Muscle layer of duodenum (tissue), 2 donors: ENCODE data around the gene HOTAIR.

Experiments
- H3K27ac ChIP-seq: one replicate; pipeline ENCODE4 v1.7.0; 2013; ENCODE audit warnings: mild to moderate bottlenecking, low read length
- H3K27me3 ChIP-seq: one replicate; pipeline ENCODE4 v1.7.0; 2013; ENCODE audit warnings: low read depth, mild to moderate bottlenecking, control low read depth, low read length
- H3K36me3 ChIP-seq, 2 donors: one replicate each; pipeline ENCODE4 v1.7.0; 2013; ENCODE audit warnings: low read length in 2 of 2, control low read depth in 1 of 2, mild to moderate bottlenecking in 1 of 2; ENCODE audit not compliant: insufficient read depth in 2 of 2, control insufficient read depth in 1 of 2
- H3K4me1 ChIP-seq, 2 donors: one replicate each; pipeline ENCODE4 v1.7.0; 2013; ENCODE audit warnings: low read length in 2 of 2, mild to moderate bottlenecking in 2 of 2, control low read depth in 1 of 2, moderate library complexity in 1 of 2; ENCODE audit not compliant: insufficient read depth in 2 of 2, control insufficient read depth in 1 of 2
- H3K4me3 ChIP-seq, 2 donors: one replicate each; pipeline ENCODE4 v1.7.0; 2013; ENCODE audit warnings: low read length in 2 of 2, low read depth in 1 of 2, mild to moderate bottlenecking in 1 of 2
- H3K9me3 ChIP-seq, 2 donors: one replicate each; pipeline ENCODE4 v1.7.0; 2013; ENCODE audit warnings: low read length in 2 of 2, control low read depth in 1 of 2, mild to moderate bottlenecking in 1 of 2; ENCODE audit not compliant: control insufficient read depth in 1 of 2
- donor health status: healthy.

HOTAIR gene

DNA sequence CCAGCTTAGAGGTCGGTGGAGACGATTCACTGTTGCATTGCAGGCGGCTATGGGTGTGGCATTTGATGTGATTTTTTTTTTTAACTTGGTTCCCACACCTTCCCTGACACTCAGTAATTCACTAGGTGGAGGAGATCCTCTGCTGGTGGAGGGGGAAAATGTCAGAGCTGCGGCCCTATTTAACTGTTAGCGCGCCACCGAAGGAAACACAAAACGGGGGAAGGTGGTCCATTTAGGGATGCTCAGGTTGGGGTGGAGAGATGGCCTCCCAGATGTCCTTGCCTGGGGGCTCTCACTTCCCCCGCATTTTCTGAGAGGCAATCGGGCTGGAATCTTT is 24.3 kb downstream of the HOTAIR start:
- peaks cover 0 to 5% of the 10 kb centered on the region in 2 donors for H3K9me3 ChIP-seq
- H3K27me3 ChIP-seq, result peaks cover 90% of the 10 kb centered on the region
- H3K4me1 ChIP-seq, result peaks cover 0 to 21% of the 10 kb centered on the region in 2 donors
- H3K27ac ChIP-seq, result no peak overlapping the region
- H3K4me3 ChIP-seq, result no peak overlapping the region
- no peaks in the 10 kb centered on the region for H3K36me3 ChIP-seq

DNA sequence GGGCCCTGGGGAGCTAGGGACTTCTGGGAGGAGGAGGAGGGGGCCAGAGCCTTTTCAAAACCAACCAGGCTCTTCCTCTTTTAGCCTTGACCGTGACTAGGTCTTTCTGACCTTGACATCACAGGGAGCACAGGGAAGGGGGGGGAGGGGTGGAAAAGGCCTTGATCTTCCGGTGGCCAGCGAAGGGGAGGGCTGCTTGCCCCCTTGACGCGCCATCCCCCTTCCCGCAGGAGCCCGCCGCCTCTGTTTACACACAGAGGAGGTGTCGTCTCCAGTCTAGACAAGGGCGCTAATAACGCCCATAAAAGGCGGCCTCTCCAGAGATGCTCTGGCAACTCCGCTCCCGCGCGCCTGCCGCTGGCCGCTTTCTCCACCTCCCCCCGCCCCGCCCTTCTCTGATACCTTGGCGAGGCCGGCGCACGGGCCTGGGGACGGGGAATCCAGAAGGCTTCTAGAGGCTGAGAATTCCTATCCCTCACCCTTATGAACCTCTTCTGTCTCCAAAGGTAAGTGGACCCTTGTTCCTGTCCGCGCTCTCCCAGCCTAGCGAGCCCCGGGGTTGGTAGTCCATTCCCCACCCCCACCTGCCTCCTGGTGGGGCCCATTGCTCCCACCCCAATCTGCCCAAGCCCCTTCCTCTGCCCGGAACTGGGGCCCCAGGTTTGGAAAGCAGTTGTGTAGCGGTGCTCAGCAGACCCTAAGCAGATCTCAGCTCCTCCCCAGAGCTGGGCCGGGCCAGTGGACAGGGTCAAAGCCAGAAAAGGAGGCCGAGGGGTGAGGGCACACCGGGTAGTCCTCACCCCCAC is 24.9 kb downstream of the HOTAIR start:
- Histone ChIP-seq H3K4me3 (no peak overlapping the region), H3K4me1 (peaks cover 0 to 22% of the 10 kb centered on the region in 2 donors), H3K9me3 (peaks cover 0 to 5% of the 10 kb centered on the region in 2 donors), H3K27me3 (peaks cover 91% of the 10 kb centered on the region), H3K36me3 (no peaks in the 10 kb centered on the region), H3K27ac (no peak overlapping the region)

DNA sequence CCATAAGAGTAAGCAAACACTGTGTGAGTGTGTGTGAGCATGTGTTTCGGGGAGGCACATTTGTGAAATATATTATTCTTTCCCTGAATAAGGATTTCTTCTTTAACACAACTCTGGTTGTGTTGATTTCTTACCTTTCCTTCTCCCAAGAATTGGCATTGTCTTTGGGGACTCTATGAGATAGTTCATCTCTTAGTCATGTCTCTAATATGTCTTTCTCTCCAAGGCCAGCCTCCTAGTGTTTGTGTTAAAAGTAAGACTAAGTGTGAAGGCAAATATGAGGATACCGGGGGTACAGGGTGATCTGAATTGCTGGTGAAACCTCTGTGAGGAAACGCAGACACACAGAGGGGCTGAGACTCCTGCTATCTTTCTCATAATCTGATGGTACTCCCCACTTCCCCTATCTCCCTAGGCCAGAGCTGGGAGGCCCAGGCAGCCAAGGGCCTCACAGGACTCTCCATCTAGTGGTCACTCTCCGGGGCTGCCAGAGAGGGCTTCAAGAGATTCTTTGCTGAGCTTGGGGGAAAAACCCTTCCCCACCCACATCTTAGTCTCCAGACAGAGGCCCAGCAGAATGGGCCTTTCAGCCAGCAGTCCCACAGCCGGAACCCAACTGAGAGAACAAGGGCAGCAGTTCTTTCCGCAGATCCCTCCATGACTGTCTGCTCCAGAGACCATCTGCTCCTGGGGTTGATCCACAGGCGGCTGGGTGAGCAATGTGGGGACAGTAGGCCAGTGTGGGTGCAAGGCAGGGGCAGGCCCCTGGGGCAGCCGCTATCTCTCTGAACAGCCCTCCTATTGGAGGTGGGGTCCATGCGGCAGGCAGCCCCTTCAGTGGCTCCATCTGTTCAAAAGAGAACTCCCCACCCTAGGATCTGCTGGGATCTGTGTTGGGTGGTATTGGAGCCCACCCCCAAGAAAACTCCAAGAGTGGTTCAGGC is 25.8 kb downstream of the HOTAIR start:
- H3K4me1 ChIP-seq, result peaks cover 0 to 18% of the 10 kb centered on the region in 2 donors
- H3K36me3 ChIP-seq, result no peaks in the 10 kb centered on the region
- peaks cover 91% of the 10 kb centered on the region for H3K27me3 ChIP-seq
- H3K4me3 ChIP-seq, result no peak overlapping the region
- no peak overlapping the region for H3K27ac ChIP-seq
- H3K9me3 ChIP-seq, result peaks cover 0 to 3% of the 10 kb centered on the region in 2 donors

DNA sequence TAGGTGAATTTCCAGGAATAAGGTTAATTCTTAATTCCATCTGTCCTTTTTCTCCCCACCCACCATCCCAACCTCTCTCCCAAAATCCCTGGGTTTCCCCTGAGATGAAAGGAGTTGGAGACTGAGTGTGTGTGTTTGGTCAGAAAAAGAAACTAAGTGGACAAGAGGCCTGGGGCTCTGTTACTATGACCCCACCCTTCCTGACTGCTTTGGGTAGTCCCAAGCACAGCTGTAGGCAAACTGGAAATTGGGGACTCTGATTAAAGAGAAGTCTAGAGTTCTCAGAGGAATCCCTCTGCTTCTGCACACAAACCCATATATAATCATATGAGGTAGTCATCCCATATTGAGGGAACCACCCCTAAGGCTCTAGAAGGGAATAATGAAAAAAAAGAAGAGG is 27.0 kb downstream of the HOTAIR start:
- Histone ChIP-seq H3K4me3 (no peak overlapping the region), H3K36me3 (no peaks in the 10 kb centered on the region), H3K9me3 (no peaks in the 10 kb centered on the region), H3K27me3 (peaks cover 86% of the 10 kb centered on the region), H3K4me1 (peaks cover 0 to 18% of the 10 kb centered on the region in 2 donors), H3K27ac (no peak overlapping the region)

DNA sequence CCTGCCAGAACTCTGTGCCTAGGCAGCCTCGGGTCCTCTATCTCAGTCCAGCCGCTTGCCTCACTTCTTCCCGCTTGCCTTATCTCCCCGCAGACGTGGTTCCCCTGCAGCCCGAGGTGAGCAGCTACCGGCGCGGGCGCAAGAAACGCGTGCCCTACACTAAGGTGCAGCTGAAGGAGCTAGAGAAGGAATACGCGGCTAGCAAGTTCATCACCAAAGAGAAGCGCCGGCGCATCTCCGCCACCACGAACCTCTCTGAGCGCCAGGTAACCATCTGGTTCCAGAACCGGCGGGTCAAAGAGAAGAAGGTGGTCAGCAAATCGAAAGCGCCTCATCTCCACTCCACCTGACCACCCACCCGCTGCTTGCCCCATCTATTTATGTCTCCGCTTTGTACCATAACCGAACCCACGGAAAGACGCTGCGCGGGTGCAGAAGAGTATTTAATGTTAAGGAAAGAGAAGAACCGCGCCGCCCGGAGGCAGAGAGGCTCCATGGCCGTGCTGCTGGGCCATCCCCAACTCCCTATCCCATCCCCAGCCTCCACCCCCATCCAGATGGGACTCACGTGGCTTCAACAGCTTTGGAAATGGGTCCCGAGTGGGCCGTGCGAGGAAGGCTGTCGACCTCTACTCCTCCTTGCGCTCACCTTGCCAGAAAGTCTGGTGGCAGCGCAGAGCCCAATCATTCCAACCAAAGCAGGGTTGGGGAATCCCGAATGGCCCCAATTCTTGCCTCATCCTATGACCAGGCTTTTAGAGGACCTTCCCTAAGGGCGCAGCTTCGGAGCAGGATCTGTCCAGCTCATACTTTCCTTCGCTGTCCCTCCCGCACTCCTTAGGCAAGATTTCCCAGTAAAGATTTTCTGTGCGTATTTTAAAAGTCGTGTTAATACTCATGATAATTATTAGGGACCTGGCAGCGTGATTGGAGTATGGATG is 29.6 kb downstream of the HOTAIR start:
- Histone ChIP-seq H3K27ac (no peak overlapping the region), H3K4me1 (peaks cover 0 to 5% of the 10 kb centered on the region in 2 donors), H3K36me3 (no peaks in the 10 kb centered on the region), H3K27me3 (peaks cover 76% of the 10 kb centered on the region), H3K4me3 (no peak overlapping the region), H3K9me3 (no peaks in the 10 kb centered on the region)

DNA sequence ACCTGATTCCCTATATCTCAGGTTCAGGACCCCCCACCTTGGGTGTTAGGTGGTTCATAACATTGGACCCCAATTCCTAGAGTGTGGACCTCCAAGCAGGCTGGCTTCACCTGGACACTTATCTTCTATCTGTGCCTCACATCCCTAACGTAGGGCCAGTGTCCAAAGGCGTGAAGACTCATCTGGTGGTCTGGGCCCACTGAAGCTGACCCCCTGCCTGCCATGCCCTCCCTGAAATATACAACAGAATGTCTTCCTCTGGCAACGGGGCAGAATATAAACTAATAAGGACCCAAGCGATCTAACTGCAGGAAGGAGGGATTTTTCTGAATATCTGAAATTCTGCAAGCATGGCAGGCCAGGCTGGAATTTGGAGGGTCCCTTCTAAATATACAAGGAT is 30.5 kb downstream of the HOTAIR start:
- Histone ChIP-seq H3K9me3 (no peaks in the 10 kb centered on the region), H3K27ac (no peak overlapping the region), H3K4me1 (peaks cover 0 to 7% of the 10 kb centered on the region in 2 donors), H3K36me3 (no peaks in the 10 kb centered on the region), H3K27me3 (peaks cover 73% of the 10 kb centered on the region), H3K4me3 (no peak overlapping the region)

DNA sequence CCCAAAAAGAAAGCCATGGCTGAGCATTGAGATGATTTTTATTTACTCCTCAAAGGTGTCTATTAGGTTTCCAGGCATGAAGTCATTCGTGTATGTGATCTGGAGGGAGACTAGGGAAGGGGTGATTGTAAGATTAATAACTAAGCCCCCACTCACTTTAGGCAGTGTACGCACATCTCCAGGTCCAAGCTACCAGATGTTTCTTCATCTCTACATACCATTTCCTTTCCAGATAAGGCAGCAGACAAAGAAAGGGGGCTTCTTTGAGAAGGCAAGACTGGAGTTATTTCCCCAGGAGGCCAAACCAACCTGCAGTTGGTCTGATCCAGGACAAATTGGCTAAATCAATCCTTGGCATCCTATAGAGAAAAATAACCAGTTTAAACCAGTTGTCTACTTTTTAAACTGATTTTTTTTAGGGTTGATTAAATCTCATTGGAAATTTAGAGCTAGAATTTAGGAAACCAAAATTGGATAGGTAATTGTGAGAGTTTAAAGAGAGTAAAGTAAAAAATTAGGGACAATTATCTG is 32.2 kb downstream of the HOTAIR start:
- H3K4me3 ChIP-seq, result no peak overlapping the region
- H3K36me3 ChIP-seq, result no peaks in the 10 kb centered on the region
- no peak overlapping the region for H3K27ac ChIP-seq
- peaks cover 0 to 18% of the 10 kb centered on the region in 2 donors for H3K4me1 ChIP-seq
- peaks cover 73% of the 10 kb centered on the region for H3K27me3 ChIP-seq
- no peaks in the 10 kb centered on the region for H3K9me3 ChIP-seq

DNA sequence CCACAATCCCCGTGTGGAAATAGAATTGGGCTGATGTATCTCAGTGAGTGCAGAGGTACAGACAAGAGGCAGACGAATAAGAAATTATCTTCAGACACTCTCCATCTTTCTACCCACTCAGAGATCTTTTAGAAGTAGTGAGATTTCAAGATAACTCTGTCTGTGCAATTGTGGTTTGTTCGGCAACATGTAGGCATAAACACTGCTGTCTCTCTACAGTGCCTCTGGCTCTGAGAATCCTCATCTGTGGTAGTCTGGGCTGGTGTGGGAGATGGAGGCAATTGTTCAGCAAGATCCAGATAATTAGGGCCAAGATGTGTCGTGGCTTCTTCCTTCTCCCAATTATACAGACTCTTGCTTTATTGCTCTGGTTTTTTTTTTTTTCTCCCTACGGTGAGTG is 33.0 kb downstream of the HOTAIR start:
- Histone ChIP-seq H3K27ac (no peak overlapping the region), H3K27me3 (peaks cover 75% of the 10 kb centered on the region), H3K36me3 (no peaks in the 10 kb centered on the region), H3K4me1 (peaks cover 0 to 18% of the 10 kb centered on the region in 2 donors), H3K9me3 (no peaks in the 10 kb centered on the region), H3K4me3 (no peak overlapping the region)

DNA sequence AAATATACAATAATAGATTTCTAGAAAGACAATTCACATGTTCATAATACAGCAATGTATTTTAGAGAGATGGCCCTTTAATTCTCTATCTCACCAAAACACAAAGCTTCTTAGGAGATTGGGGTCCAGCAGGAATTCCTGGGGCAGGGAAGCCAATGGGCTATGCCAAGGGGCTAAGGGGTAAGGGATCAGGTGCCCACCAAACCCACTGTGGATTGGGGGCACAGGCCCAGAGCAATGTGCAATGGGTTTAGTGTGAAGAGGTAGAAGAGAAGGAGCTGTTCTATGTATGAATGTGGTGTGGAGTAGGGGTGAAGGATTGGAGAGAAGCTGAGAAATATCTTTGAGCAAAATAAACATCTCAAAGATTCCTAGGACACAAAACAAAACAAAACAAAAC is 33.6 kb downstream of the HOTAIR start:
- Histone ChIP-seq H3K4me3 (no peak overlapping the region), H3K27me3 (peaks cover 75% of the 10 kb centered on the region), H3K27ac (no peak overlapping the region), H3K4me1 (peaks cover 0 to 18% of the 10 kb centered on the region in 2 donors), H3K36me3 (no peaks in the 10 kb centered on the region), H3K9me3 (no peaks in the 10 kb centered on the region)

DNA sequence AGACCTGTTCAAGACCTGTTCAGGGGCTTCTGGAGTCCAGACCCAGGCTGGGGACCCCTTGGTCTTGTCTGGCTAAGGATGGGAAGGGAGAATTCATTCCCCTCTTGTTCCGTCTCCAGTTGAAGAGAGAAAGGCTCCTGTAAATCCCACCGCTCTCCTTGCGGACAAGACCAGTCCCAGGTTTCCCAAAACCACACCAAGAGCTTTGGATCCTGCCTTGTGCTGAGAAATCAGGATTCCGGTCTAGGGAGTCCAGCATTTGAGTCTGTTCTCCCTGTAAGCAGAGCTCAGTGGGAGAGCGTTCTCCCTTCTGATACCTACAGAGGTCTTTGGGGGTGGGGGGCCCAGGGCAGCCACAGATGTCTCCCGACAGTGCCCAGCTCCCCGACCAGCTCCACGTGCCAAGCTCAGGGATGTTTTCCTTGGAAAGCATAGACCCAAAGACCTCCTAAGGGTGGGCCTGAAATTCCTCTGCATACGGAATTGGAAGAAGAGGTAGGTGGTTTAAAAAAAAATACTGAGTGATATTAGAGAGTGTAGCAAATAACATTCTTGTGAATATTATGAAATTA is 34.2 kb downstream of the HOTAIR start:
- peaks cover 0 to 21% of the 10 kb centered on the region in 2 donors for H3K4me1 ChIP-seq
- no peaks in the 10 kb centered on the region for H3K36me3 ChIP-seq
- no peak overlapping the region for H3K4me3 ChIP-seq
- H3K27ac ChIP-seq, result no peak overlapping the region
- peaks cover 75% of the 10 kb centered on the region for H3K27me3 ChIP-seq
- no peaks in the 10 kb centered on the region for H3K9me3 ChIP-seq
